Right ventricle myocardium inferior (tissue), 1 donor: ENCODE measurements around the gene L3MBTL4. TPM values are rescaled to one million over a fixed set of nuclear protein-coding genes. Genes with fewer than 3 reads are reported as not detected.
A peak's percentile ranks its signal among the peaks of the same experiment; 100 is the strongest.
"Not testable (repeated sequence)": the region's sequence is repeated elsewhere in the genome, so short reads cannot be mapped to it uniquely, and the experiment has no call there.

ENCODE experiments used
- ATAC-seq: fragments of 200-7000 bp; cut with Tn5 transposase; one replicate; pipeline ENCODE4 v1.9.1; 2020; ENCODE audit warnings: mild to moderate bottlenecking, moderate library complexity
- DNase-seq: peaks from one replicate; pipeline ENCODE4 v3.0.0; 2021; ENCODE audit errors: missing footprints
- intact Hi-C: fragments of 100-400 bp; cut with DNase I; formaldehyde crosslinking; loops from one replicate; pipeline ENCODE4 v1.11.0; 2022
- total RNA-seq: library from RNA; stranded (reverse); fragmentation: NEBNext Ultra II Directional; extraction: Animal tissue kit (Norgen Biotek cat#: 25700); gene quantifications from one replicate; pipeline ENCODE4 v1.2.1, GENCODE V29; 2021
- donor health status: DM: no; HTN: yes; CAD: no; lungs with severe emphysema.

L3MBTL4 gene
- total RNA-seq, 1 donor from 2014 or later, result 1.1 TPM

DNA sequence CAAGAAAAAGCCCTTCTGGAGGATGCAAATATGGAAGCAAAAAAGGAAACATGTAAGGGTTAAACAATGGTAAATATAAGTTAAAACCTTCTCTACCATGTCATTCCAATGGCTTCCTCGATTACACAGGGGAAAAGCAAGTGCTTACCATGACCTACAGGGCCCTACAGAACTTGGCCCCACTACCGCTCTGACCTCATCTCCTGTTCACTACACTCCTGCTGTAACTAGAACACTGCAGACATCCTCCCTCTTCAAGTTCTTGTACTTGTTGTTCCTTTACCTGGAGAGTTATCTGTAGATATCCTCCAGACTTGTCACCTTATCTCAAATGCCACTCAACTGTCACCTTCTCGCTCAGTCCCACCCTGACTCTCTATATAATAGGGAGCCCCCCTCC lies 194.6 kb downstream of the L3MBTL4 start:
- DNase-seq (no peak), ATAC-seq (no peak)
- intact Hi-C loops, result no loop called here

DNA sequence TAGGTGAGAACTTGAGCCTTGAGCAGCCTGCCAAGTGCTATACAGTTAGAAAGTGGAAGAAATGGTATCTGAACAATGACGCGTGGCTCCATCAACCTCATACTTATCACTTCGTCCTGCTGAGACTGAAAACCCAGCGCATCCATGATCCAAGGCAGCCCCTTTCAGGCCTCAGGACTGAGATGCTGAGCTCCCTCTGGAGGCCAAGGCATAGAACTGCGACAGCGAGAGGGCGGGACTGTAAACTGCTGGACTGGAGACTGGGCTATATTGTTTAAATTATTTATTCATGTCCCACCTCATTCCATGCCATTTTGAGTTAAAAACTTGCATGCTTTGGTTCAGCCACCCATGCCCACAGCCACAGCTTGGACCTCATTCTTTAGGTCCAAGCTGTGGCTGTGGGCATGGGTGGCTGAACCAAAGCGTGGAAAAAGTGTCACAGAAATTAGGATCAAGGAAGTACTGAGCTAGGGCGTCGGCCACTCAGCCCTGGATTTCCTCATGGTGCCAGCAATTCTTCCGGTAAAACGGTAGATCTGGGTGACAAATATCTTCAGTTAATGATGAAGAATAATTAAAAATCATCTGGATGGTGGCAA lies 195.5 kb downstream of the L3MBTL4 start:
- peak; percentile 72 for ATAC-seq
- DNase-seq, result peak; percentile 35
- intact Hi-C loops, result loop anchor here (2.0 kb wide), 1 partner anchor 340 kb away; no protein-coding TSS in a partner anchor

DNA sequence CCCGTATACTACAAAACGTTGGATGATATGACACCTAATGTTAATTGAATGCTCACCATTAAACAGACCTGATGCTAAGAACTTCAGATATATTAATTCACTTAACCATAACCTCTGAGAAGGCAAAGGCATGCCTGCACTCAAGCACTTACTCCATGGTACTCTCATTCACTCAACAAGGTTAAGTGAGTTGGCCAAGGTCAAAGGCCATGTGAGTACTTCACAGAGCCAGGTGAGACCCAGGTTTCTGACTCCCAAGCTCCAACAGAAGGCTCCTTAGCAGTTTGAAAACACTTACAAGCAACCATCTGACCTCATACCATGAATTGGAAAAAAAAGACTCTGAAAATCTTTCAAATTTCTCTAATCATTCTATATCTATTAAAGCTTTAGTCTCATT lies 198.8 kb downstream of the L3MBTL4 start:
- intact Hi-C loops, result no loop called here
- ATAC-seq (no peak), DNase-seq (no peak)

GRCh38 chr18:6211174-6211504 lies 203.6 kb downstream of the L3MBTL4 start:
- intact Hi-C loops, result no loop called here
- no peak for ATAC-seq
- DNase-seq, result no peak

GRCh38 chr18:6210349-6211173 lies 204.2 kb downstream of the L3MBTL4 start:
- DNase-seq, result no peak
- ATAC-seq, result no peak
- intact Hi-C loops, result no loop called here

DNA sequence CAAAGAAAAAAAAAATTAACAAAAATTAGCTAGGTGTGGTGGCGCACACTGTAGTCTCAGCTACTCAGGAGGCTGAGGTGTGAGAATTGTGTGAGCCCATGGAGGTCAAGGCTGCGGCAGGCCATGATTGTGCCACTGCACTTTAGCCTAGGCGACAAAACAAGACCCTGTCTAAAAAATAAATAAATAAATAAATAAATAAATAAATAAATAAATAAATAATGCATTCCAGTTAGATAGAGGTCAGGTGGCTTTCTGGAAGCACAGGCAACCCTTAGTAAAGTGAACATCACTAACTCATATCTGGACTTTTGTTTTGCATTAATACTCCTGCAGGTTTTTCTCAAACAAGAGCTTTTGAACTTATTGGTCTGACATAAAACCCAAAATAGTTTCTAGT lies 206.8 kb downstream of the L3MBTL4 start:
- intact Hi-C loops, result no loop called here
- no peak for DNase-seq
- ATAC-seq, result no peak

DNA sequence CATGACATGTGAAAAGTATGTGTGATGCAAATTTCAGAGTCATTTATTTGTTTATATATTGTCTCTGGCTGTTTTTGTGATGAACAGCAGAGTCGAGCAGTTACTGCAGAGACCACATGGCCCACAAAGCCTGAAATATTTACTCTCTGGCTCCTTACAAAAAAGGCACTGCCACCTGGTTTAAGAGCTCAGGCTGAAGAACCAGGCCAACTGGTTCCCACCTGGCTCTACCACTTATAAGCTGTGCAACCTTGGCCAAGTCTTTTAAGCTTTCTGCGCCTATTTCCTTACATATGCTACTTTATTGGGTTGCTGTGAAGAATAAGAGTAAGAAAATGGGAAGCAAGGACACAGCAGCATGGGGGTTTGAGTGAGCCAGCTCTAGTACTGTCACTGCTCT lies 207.6 kb downstream of the L3MBTL4 start:
- ATAC-seq (no peak), DNase-seq (no peak)
- intact Hi-C loops, result no loop called here

DNA sequence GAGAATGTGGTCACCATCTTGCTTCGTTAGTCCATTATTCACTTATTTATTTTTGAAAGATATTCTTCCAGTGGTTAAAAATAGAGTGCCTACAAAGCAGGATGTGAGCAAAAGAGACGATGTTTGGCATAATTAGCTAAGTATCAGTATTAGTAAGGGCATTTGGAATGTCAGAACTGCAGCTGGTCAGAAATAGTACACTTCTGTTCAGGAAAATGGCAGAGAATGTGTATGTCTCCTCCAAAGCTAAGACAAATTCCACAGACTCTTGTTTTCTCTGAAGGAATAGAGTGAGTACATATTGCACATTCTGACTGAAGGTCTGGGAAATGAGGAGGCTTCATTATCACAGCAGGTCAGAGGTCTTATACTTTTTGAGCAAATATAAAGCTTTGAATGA lies 209.0 kb downstream of the L3MBTL4 start:
- ATAC-seq (no peak), DNase-seq (no peak)
- intact Hi-C loops, result no loop called here

- intact Hi-C loops, result no loop called here
- DNase-seq (no peak), ATAC-seq (no peak)
Measured at GRCh38 chr18:6204476-6204875, 210.2 kb downstream of the L3MBTL4 start.

- DNase-seq (no peak), ATAC-seq (no peak)
- intact Hi-C loops, result no loop called here
Measured at GRCh38 chr18:6203791-6204190, 210.9 kb downstream of the L3MBTL4 start.

GRCh38 chr18:6202861-6203260 lies 211.8 kb downstream of the L3MBTL4 start:
- intact Hi-C loops, result no loop called here
- DNase-seq, result no peak
- no peak for ATAC-seq

GRCh38 chr18:6200204-6200774 lies 214.4 kb downstream of the L3MBTL4 start:
- ATAC-seq, result no peak
- intact Hi-C loops, result no loop called here

GRCh38 chr18:6199777-6200176 lies 214.9 kb downstream of the L3MBTL4 start:
- intact Hi-C loops, result no loop called here
- DNase-seq (no peak), ATAC-seq (no peak)

More at GRCh38 chr18:6200204-6200774, 214.4 kb downstream of the L3MBTL4 start:
- DNase-seq, result no peak

DNA sequence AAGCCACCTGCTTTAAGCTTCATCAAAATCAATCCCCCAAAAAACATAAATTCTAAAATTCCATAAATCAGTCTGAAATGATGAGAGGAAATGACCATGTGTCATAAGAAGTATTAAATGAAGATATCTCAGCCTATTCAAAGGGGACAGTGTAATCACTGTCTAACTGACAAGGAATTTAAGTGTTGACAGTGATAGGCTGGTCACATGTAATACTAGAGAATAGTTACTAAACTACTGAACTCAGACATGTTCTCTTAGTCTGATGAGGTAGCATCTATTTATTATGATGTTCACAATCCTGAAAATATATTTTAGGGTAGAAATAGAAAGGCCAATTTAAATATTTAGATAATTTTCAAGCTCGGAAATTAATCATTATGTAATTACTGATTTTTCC lies 216.1 kb downstream of the L3MBTL4 start:
- DNase-seq (no peak), ATAC-seq (no peak)
- intact Hi-C loops, result no loop called here

- DNase-seq (no peak), ATAC-seq (no peak)
- intact Hi-C loops, result no loop called here
Measured at GRCh38 chr18:6194640-6195039, 220.1 kb downstream of the L3MBTL4 start.

DNA sequence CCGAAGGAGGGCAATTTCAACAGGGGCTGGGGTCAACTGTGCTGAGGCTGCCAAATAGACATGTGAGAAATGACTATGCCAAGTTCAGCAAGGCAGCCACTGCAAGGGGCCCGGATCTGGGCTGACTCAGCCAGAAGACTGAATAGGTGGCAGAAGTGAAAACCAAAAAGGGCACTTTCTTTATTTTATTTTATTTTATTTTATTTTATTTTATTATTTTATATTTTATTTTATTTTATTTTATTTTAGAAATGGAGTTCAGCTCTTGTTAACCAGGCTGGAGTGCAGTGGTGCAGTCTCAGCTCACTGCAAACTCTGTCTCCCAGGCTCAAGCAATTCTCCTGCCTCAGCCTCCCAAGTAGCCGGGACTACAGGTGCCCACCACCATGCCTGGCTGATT lies 228.9 kb downstream of the L3MBTL4 start:
- ATAC-seq, DNase-seq, intact Hi-C loops: not testable (repeated sequence)

- ATAC-seq (no peak), DNase-seq (no peak)
- intact Hi-C loops, result no loop called here
Measured at GRCh38 chr18:6174983-6175745, 239.5 kb downstream of the L3MBTL4 start.

DNA sequence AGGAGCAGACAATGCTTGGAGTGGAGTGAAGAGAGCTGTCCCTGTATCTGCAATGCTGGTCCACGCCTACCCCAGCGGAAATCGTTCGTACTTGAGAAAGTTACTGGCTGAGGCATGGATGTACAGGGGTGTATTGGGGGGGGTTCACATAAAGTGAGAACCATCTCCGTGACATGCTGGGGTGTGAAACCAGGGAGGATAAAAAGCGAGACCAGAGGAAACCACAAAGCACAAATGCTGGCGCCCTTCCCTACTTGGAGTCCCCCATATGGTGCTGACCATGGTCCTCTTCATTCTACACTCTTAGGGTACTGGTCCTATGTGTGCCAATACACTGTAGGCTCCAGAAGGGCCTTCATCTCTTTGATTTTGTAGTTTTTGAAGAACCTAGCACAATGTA lies 244.1 kb downstream of the L3MBTL4 start:
- no peak for DNase-seq
- intact Hi-C loops, result no loop called here
- no peak for ATAC-seq

DNA sequence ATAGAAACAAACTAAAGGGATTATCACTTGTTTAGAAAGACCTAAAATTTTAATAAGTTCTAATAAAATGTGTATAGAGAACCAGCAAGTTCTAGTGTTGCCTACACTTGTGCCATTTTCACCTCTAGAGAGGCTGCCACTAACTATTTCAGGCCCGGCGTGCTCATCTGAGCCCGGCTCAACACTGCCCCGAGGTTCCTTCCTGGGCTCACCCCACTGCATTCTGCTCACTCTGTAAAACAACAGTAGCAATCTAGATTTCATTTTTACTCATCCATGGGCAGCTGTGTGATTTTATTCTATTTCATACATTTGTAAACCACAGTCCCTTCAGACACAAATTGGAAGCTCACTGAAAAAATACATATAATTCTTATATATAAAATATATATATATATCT lies 253.2 kb downstream of the L3MBTL4 start:
- DNase-seq (no peak), ATAC-seq (no peak)
- intact Hi-C loops, result no loop called here

GRCh38 chr18:6159426-6159825 lies 255.3 kb downstream of the L3MBTL4 start:
- no peak for ATAC-seq
- no peak for DNase-seq
- intact Hi-C loops, result no loop called here
